AG04449 (cell line): ENCODE results near the gene ZGLP1.

Source experiments
- CTCF ChIA-PET: fragments of 350-600 bp; formaldehyde crosslinking; extraction: SDS; loops from one replicate; lab custom pipeline; 2021; ENCODE audit warnings: antibody characterized with exemption; lab: Yijun Ruan, JAX
- POLR2A ChIA-PET: fragments of 400-600, 350-600 bp; formaldehyde crosslinking; extraction: SDS; loops from one replicate; lab custom pipeline; 2020; ENCODE audit warnings: antibody characterized with exemption, inconsistent platforms; lab: Yijun Ruan, JAX
- DNase-seq: peaks from one replicate; pipeline ENCODE4 v3.0.0-alpha.2; 2010; ENCODE audit warnings: low read depth, low spot score
- H3K4me3 ChIP-seq: 2 replicates; pipeline ENCODE4 v1.5.1; 2011; ENCODE audit warnings: low read depth, mild to moderate bottlenecking, control low read depth, low read length
- TF ChIP-seq, protein P1 (sequence below): IDR thresholded peaks from one replicate; pipeline ENCODE4 v1.5.1; 2011; ENCODE audit warnings: mild to moderate bottlenecking, moderate library complexity, low read length, control low read depth, inconsistent platforms; ENCODE audit not compliant: insufficient read depth; ENCODE audit errors: missing control alignments

The ZGLP1 gene

DNA sequence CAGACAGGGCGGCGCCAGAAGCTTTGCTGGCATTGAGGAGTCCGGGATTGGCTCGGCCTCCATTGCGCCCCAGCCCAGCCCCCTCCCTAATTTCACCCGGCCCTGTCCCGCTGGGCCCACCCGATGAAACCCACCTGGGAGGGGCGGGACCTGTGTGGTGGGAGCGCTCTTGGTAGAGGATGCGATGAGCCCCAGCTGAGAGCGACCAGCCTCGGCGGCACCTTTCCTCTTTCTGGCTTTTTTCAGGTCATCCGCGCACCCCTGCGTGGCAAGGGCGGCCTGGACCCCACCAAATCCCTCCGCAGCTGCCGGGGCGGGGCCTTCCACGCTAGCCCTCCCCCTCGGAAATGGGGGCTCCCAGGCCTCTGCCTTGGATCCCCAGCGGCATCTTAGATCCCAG lies at the start of gene ZGLP1:
TSS of gene ZGLP1 (minus strand) at position 393 of the 400 bp plus-strand sequence.
- H3K4me3 ChIP-seq: no peak within 1 kb of the TSS
- CTCF ChIA-PET: no interaction called here
- DNase-seq: no peak
- POLR2A ChIA-PET: interaction anchor here (0.8 kb wide), 1 partner anchor 21 kb away, joined by 5 read pairs; no protein-coding TSS in a partner anchor
- TF ChIP-seq, protein P1, sequence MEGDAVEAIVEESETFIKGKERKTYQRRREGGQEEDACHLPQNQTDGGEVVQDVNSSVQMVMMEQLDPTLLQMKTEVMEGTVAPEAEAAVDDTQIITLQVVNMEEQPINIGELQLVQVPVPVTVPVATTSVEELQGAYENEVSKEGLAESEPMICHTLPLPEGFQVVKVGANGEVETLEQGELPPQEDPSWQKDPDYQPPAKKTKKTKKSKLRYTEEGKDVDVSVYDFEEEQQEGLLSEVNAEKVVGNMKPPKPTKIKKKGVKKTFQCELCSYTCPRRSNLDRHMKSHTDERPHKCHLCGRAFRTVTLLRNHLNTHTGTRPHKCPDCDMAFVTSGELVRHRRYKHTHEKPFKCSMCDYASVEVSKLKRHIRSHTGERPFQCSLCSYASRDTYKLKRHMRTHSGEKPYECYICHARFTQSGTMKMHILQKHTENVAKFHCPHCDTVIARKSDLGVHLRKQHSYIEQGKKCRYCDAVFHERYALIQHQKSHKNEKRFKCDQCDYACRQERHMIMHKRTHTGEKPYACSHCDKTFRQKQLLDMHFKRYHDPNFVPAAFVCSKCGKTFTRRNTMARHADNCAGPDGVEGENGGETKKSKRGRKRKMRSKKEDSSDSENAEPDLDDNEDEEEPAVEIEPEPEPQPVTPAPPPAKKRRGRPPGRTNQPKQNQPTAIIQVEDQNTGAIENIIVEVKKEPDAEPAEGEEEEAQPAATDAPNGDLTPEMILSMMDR: no peak

DNA sequence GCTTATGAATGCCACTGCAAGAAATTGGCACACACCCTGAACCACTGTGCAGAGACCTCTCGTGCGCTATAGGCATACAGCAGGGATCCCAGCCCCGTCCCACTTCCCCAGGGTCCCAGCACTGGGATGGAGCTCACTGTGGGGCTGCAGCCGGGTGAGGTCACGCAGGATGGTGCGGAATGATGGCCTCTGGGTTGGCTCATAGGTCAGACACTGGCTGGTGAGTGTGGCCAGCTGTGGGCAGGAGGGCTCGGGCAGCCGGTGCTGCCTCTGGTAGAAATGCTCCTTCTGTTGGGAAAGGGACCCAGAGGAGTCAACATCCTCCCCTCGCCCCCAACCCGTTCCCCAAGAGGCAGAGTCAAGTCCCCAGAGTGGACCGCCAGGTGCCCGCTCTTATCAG lies 46.8 kb upstream of the ZGLP1 start:
- POLR2A ChIA-PET: no interaction called here
- TF ChIP-seq, protein P1: no peak
- H3K4me3 ChIP-seq: no peak overlapping the region
- CTCF ChIA-PET: interaction anchor here (0.8 to 1.1 kb wide), 2 partner anchors 87 to 88 kb away, joined by 3 to 5 read pairs; no protein-coding TSS in a partner anchor
- DNase-seq: no peak

DNA sequence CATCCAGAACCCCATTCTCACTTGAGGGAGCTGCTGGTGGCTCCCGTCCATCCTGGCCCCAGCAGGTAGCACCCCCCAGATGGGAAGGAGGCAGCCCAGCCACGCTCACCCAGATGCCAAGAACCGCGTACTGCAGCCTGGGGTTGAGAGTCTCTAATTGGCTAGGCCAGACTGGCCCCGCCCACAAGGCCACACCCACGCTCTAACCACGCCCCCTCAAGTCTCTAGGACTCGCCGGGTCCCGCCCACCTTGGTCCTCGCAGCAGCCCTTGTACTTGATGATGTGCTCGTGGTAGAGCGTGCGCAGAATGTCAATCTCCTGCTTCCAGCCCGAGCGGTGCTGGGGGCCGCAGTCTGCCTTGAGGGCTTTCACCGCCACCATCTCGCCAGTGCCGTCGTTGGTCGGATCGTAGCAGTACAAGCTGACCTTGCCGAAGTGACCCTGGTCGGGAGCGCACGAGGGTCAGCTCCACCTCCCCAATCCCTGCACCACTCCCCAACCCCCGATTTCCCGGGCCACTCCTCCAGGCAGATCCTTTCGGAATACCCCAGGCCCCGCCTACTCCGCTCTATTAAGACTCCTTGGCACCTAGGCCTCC lies 44.3 kb upstream of the ZGLP1 start:
- ChIA-PET POLR2A (interaction anchor here (1.2 kb wide), 1 partner anchor 26 kb away, joined by 4 read pairs; the partner anchor contains the start of gene TYK2), CTCF (interaction anchor here (0.8 kb wide), 1 partner anchor 35 kb away, joined by 3 read pairs; no protein-coding TSS in a partner anchor)
- H3K4me3 ChIP-seq: no peak overlapping the region
- no peak for DNase-seq
- TF ChIP-seq, protein P1: no peak

DNA sequence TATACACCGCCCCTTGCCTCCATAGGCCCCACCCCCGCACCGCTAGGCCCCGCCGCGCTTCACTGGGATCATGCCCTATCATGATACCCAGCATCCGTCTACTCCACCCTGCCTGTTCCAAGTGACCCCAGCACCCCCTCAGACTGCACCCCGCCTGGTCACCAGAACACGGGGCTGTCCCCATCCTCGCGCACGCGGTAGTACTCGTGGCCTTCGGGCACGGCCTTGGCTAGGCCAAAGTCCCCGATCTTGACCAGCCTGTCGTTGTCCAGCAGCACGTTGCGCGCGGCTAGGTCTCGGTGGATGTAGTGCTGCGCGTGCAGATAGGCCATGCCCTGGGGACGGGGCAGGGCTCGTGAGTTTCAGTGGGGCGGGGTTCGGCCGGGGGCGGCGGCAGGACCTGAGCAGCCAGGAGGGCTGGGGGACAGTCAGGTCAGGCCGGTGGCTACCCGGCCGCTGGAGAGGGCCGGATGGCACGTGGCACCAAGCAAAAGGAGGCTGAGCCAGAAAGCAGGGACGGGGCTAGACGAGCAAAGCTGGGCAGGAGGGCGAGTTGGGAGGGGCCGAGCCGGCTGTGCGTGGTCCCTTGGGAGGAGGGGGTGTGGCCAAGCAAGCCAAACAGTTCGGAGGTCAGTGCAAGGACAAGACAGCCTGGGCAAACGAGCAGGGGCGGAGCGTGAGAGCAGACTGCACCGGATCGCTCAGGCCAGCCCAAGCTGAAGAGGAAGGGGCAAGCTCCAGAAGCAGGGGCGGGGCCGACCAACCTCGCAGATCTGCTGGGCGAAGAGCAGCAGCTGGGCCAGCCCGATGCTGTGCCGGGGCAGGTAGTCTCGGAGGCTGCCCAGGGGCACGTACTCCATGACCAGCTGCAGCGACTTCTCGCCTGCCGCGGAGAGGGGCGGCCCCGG lies 43.4 kb upstream of the ZGLP1 start:
- ChIA-PET CTCF (interaction anchor here (0.6 to 0.8 kb wide), 2 partner anchors 36 to 38 kb away, joined by 3 read pairs; no protein-coding TSS in a partner anchor), POLR2A (interaction anchor here (1.2 kb wide), 1 partner anchor 27 kb away, joined by 4 read pairs; the partner anchor contains the start of gene TYK2)
- no peak for DNase-seq
- H3K4me3 ChIP-seq: no peak overlapping the region
- TF ChIP-seq, protein P1: no peak

DNA sequence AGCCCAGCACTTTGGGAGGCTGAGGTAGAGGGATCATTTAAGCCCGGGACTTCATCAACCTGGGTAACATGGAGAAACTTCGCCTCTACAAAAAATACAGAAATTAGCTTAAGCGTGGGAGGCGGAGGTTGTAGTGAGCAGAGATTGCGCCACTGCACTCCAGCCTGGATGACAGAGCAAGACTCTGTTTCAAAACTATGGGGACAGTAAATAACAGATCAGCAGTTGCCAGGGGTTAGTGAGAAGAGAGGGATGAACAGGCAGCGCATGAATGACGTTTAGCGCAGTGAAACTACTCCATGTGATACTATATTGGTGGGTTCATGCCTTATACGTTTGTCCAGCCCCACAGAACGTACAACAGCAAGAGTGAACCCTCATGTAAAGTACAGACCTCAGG lies 36.9 kb upstream of the ZGLP1 start:
- DNase-seq: no peak
- no peak overlapping the region for H3K4me3 ChIP-seq
- TF ChIP-seq, protein P1: no peak
- POLR2A ChIA-PET: no interaction called here
- CTCF ChIA-PET: interaction anchor here (1.7 to 1.9 kb wide), 2 partner anchors 45 to 88 kb away, joined by 4 read pairs; no protein-coding TSS in a partner anchor
